GM13977 (cell line): Measurements from ENCODE around the gene EXOSC7.

Experiments
- DNase-seq: peaks from one replicate; pipeline ENCODE4 v3.0.0; 2012; ENCODE audit warnings: low spot score
- CTCF ChIP-seq: IDR thresholded peaks from 2 replicates; pipeline ENCODE4 v1.5.1; 2012; ENCODE audit warnings: mild to moderate bottlenecking, control low read depth; ENCODE audit not compliant: insufficient read depth; ENCODE audit errors: extremely low read depth, missing control alignments
- in situ Hi-C: fragments of 300-500 bp; cut with MboI; formaldehyde crosslinking; loops from one replicate; pipeline ENCODE4 v1.12.0; 2022; ENCODE audit warnings: low sequenced_read_pairs, low pct_unique_long_range_greater_than_20kb, mixed read lengths, inconsistent platforms; ENCODE audit not compliant: unreplicated experiment

Gene EXOSC7

GRCh38 chr3:45016916-45017315 is 40.9 kb downstream of the EXOSC7 start:
- no peak for DNase-seq
- TF ChIP-seq CTCF, result no peak
- in situ Hi-C loops, result no loop called here

- in situ Hi-C loops, result no loop called here
- DNase-seq, result no peak
- no peak for TF ChIP-seq CTCF
Observed at GRCh38 chr3:45017821-45018220, 41.8 kb downstream of the EXOSC7 start.

DNA sequence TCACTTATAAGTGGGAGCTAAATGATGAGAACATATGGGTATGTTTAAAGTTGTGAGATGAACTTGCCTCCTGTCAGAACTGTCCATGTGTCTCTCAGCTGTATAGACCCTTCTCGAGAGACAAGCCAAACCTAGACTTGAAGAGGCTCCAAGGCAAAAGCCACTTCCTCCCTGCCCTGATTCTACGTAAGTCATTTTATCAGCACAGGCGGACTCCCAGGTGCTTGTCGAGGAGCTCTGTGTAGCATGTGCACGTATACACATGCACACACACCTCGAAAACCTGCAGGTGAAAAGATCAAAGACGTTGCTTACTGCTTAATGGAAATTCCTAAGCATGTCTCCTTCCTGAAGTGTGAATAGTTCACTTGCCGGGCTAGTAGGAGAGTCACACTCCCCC is 44.5 kb downstream of the EXOSC7 start:
- in situ Hi-C loops, result no loop called here
- TF ChIP-seq CTCF, result no peak

DNA sequence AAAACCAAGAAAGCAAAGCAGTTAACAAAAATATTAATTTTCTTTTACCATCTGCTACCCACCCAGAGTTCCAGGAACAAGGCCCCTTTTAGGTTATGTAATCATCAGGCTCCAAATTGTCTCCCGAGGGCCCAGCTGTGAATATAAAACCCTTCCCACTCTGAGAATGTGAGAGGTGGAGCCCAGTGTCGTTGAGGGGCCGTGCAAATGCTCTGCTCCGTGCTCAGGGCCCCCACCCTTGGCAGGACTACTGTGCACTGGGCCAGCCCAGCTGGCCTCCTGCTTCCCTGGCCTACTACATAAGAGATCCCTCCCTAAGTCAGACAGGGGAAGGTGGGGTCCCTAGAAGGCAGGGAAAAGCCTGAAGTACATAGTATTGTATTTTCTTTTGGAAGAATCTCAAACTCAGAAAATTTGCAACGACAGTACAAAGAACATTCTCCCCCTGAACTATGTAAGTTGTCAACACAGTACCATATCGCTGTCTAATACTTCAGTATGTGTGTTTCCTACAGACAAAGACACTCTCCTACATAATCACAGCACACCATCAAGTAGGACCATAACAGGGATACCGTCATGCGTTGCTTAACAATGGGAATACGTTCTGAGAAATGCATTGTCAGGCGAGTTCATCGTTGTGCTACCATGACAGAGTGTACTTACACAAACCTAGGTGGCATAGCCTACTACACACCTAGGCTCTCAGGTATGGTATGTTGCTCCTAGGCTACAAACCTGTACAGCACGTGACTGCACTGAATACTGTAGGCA is 45.7 kb downstream of the EXOSC7 start:
- TF ChIP-seq CTCF, result no peak
- in situ Hi-C loops, result no loop called here
- no peak for DNase-seq

More for the DNA sequence above, 44.5 kb downstream of the EXOSC7 start:
- DNase-seq, result no peak

- in situ Hi-C loops, result no loop called here
- no peak for TF ChIP-seq CTCF
Observed at GRCh38 chr3:45023675-45024074, 47.6 kb downstream of the EXOSC7 start.

DNA sequence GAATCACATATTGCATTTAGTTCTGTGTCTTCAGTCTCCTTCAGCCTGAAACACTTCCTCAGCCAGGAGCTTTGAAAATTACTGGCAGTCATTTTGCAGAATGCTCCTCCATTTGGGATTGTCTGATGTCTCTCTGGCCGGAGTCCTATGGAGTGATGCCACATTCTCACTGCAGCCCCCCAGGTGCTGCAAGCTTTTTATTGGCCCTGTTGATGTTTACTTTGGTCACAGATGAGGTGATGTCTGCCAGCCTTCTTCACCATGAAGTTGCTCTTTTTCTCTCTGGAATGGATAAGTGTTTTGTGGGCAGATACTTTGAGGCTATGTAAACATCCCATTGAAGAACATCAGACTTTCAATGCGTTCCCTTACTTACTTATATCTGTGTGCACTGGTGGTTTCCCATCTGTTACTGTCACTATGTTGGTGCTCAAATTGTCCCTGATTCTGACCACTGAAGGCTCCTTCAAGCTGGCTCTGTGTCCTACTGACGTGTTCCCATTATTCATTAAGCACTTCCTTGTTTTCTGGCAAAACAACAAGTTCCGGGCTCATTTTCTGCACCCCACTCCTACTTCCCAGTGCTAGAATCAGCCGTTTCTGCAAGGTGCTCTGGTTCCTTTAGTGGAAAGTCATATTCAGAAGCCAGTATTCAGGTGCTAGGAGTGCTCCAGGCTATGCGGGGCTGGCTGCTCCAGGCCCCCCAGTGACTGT is 48.7 kb downstream of the EXOSC7 start:
- no peak for DNase-seq
- no peak for TF ChIP-seq CTCF
- in situ Hi-C loops, result loop anchor here (25.0 kb wide), 2 partner anchors 488 to 638 kb away; no protein-coding TSS in a partner anchor

More at GRCh38 chr3:45023675-45024074, 47.6 kb downstream of the EXOSC7 start:
- no peak for DNase-seq
